Trophoblast cell (in vitro differentiated cells and primary cell): ENCODE measurements around the gene SPDYC.
"Not testable (repeated sequence)": the region's sequence is repeated elsewhere in the genome, so short reads cannot be mapped to it uniquely, and the experiment has no call there.

ENCODE experiments used
- DNase-seq, 2 donors: peaks; one replicate each; pipeline ENCODE4 v3.0.0-alpha.2; 2016
- H2AFZ ChIP-seq: 2 replicates; pipeline ENCODE4 v1.6.1; 2013; ENCODE audit warnings: low read length, moderate library complexity, mild to moderate bottlenecking; ENCODE audit not compliant: insufficient read depth, poor library complexity
- H2AK5ac ChIP-seq: 2 replicates; pipeline ENCODE4 v1.6.1; 2013; ENCODE audit warnings: mild to moderate bottlenecking, low read length
- H2BK120ac ChIP-seq: 2 replicates; pipeline ENCODE4 v1.6.1; 2013; ENCODE audit warnings: low read length, mild to moderate bottlenecking, moderate library complexity; ENCODE audit not compliant: insufficient read depth, poor library complexity
- H2BK12ac ChIP-seq: 2 replicates; pipeline ENCODE4 v1.6.1; 2013; ENCODE audit warnings: mild to moderate bottlenecking, low read length, moderate library complexity
- H2BK5ac ChIP-seq: 2 replicates; pipeline ENCODE4 v1.6.1; 2013; ENCODE audit warnings: low read length, low read depth, moderate library complexity, mild to moderate bottlenecking; ENCODE audit not compliant: poor library complexity
- H3K14ac ChIP-seq: 2 replicates; pipeline ENCODE4 v1.6.1; 2013; ENCODE audit warnings: mild to moderate bottlenecking, low read length
- H3K18ac ChIP-seq: 2 replicates; pipeline ENCODE4 v1.6.1; 2013; ENCODE audit warnings: mild to moderate bottlenecking, low read length
- H3K23ac ChIP-seq: 2 replicates; pipeline ENCODE4 v1.6.1; 2013; ENCODE audit warnings: low read length
- H3K27ac ChIP-seq: 2 replicates; pipeline ENCODE4 v1.5.1; 2013; ENCODE audit warnings: low read depth, mild to moderate bottlenecking, inconsistent platforms, low read length, moderate library complexity
- H3K27me3 ChIP-seq: 2 replicates; pipeline ENCODE4 v1.6.1; 2013; ENCODE audit warnings: inconsistent platforms, mild to moderate bottlenecking, low read length, moderate library complexity; ENCODE audit not compliant: insufficient read depth
- H3K36me3 ChIP-seq, 2 experiments: 1 replicate in 1 of 2; 2 replicates in 1 of 2; pipeline ENCODE4 v1.6.1; 2013; ENCODE audit warnings: low read length in 2 of 2, mild to moderate bottlenecking in 2 of 2, moderate library complexity in 1 of 2; ENCODE audit not compliant: insufficient read depth in 2 of 2, control insufficient read depth in 1 of 2
- H3K4ac ChIP-seq: 2 replicates; pipeline ENCODE4 v1.6.1; 2013; ENCODE audit warnings: low read depth, mild to moderate bottlenecking, low read length, moderate library complexity
- H3K4me1 ChIP-seq, 2 experiments: 1 replicate in 1 of 2; 2 replicates in 1 of 2; pipeline ENCODE4 v1.6.1; 2013; ENCODE audit warnings: low read length in 2 of 2, mild to moderate bottlenecking in 2 of 2, moderate library complexity in 1 of 2; ENCODE audit not compliant: insufficient read depth in 2 of 2, control insufficient read depth in 1 of 2
- H3K4me2 ChIP-seq: 2 replicates; pipeline ENCODE4 v1.6.1; 2013; ENCODE audit warnings: inconsistent platforms, mild to moderate bottlenecking, low read length, moderate library complexity
- H3K4me3 ChIP-seq: 2 replicates; pipeline ENCODE4 v1.5.1; 2013; ENCODE audit warnings: mild to moderate bottlenecking, low read depth, low read length, inconsistent platforms
- H3K79me1 ChIP-seq: one replicate; pipeline ENCODE4 v1.6.1; 2013; ENCODE audit warnings: low read length
- H3K79me2 ChIP-seq: 2 replicates; pipeline ENCODE4 v1.6.1; 2013; ENCODE audit warnings: low read length, mild to moderate bottlenecking; ENCODE audit not compliant: control insufficient read depth, insufficient read depth, poor library complexity
- H3K9ac ChIP-seq: 2 replicates; pipeline ENCODE4 v1.6.1; 2013; ENCODE audit warnings: mild to moderate bottlenecking, low read length
- H3K9me3 ChIP-seq: 2 replicates; pipeline ENCODE4 v1.6.1; 2013; ENCODE audit warnings: low read depth, mild to moderate bottlenecking, control low read depth, inconsistent platforms, low read length; ENCODE audit not compliant: insufficient read depth
- H4K12ac ChIP-seq: 2 replicates; pipeline ENCODE4 v1.6.1; 2013; ENCODE audit warnings: low read depth, mild to moderate bottlenecking, low read length, moderate library complexity
- H4K8ac ChIP-seq: 2 replicates; pipeline ENCODE4 v1.6.1; 2013; ENCODE audit warnings: low read depth, mild to moderate bottlenecking, low read length, moderate library complexity
- H4K91ac ChIP-seq: one replicate; pipeline ENCODE4 v1.6.1; 2013; ENCODE audit warnings: low read depth, mild to moderate bottlenecking, low read length, moderate library complexity
- WGBS: extraction: QIAGEN DNeasy Blood & Tissue Kit; methylation state at CpG from one replicate; pipeline ENCODE4 v1.1.7; 2013; ENCODE audit warnings: missing lambda C conversion rate; ENCODE audit not compliant: insufficient read length, insufficient coverage; ENCODE audit errors: extremely low coverage; 5-methylcytosine and 5-hydroxymethylcytosine counted together

The SPDYC gene

DNA sequence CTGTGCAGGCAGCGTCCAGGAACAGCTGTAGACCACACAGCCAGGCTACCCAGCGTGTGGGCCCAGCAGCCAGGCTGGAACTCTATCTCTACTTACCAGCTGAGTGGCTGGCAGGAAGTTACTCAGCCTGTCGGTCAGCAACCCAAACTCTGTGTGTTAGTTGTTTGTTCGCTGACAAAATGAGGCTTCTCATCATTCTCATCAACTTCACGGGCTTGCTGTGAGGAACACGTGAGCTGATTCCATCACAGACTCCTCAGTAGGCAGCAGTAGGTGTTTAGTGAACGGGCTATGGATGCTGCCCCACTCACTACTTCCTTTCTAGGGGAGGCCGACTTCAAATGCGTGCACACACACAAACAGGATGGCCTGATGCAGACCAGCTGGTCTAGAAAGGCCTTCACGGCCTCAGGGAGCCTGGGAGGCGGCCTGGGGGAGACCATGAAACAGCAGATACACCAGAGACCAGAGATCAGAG is 830 bp upstream of the SPDYC start:
- no peak for DNase-seq
- H3K14ac ChIP-seq: peak overlapping the region; percentile 18
- peak overlapping the region; percentile 64 for H4K8ac ChIP-seq
- peak overlapping the region; percentile 10 for H2BK120ac ChIP-seq
- no peak overlapping the region for H3K4me3 ChIP-seq
- peaks cover 9% of the 10 kb centered on the region in 2 experiments for H3K4me1 ChIP-seq
- peak overlapping the region; percentile 14 for H4K12ac ChIP-seq
- H3K79me1 ChIP-seq: peaks cover 7% of the 10 kb centered on the region
- no peaks in the 10 kb centered on the region for H3K36me3 ChIP-seq
- no CpG with 5 or more reads among the region's 11 CpGs for WGBS
- no peaks in the 10 kb centered on the region for H3K27me3 ChIP-seq
- no peak overlapping the region for H2AK5ac ChIP-seq
- H3K79me2 ChIP-seq: no peaks in the 10 kb centered on the region
- peak overlapping the region; percentile 23 for H4K91ac ChIP-seq
- no peak overlapping the region for H2BK5ac ChIP-seq
- peak overlapping the region; percentile 5 for H2BK12ac ChIP-seq
- no peak overlapping the region for H3K23ac ChIP-seq
- no peak overlapping the region for H3K4me2 ChIP-seq
- H3K27ac ChIP-seq: peak overlapping the region; percentile 24
- H3K9ac ChIP-seq: no peak overlapping the region
- peaks cover 2% of the 10 kb centered on the region for H3K9me3 ChIP-seq
- H3K4ac ChIP-seq: no peak overlapping the region
- H3K18ac ChIP-seq: no peak overlapping the region
- peak overlapping the region; percentile 69 for H2AFZ ChIP-seq

DNA sequence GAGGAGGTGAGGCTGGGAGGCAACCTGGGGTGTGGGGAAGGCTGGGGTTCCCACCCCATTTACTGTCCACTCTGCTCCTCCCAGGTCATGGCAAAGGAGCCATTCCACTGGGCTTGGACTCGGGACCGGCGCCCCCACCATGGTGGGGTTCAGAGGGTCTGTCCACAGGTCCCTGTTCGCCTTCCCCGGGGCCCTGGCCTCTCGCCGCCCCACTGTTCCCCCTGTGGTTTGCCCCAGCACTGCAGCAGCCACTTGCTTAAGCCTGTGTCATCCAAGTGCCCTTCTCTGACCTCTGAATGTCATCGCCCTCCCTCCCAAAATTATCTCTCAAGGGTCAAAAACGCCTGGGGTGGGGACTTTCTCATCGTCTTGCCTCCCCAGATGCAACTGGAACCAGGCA is 2.6 kb downstream of the SPDYC start:
- no peak overlapping the region for H3K18ac ChIP-seq
- H4K12ac ChIP-seq: no peak overlapping the region
- no peak overlapping the region for H2AK5ac ChIP-seq
- H3K4ac ChIP-seq: no peak overlapping the region
- H3K4me3 ChIP-seq: no peak overlapping the region
- WGBS: no CpG with 5 or more reads among the region's 10 CpGs
- H3K79me1 ChIP-seq: peaks cover 9% of the 10 kb centered on the region
- H3K4me1 ChIP-seq: peaks cover 9 to 15% of the 10 kb centered on the region in 2 experiments
- no peak overlapping the region for H4K8ac ChIP-seq
- no peak overlapping the region for H3K4me2 ChIP-seq
- peak overlapping the region; percentile 8 for H2BK120ac ChIP-seq
- H3K27ac ChIP-seq: no peak overlapping the region
- H3K14ac ChIP-seq: no peak overlapping the region
- H3K9ac ChIP-seq: no peak overlapping the region
- H4K91ac ChIP-seq: peak overlapping the region; percentile 21
- peaks cover 2% of the 10 kb centered on the region for H3K9me3 ChIP-seq
- no peak overlapping the region for H2AFZ ChIP-seq
- H2BK5ac ChIP-seq: no peak overlapping the region
- H3K23ac ChIP-seq: no peak overlapping the region
- H3K27me3 ChIP-seq: no peaks in the 10 kb centered on the region
- no peak for DNase-seq
- no peak overlapping the region for H2BK12ac ChIP-seq
- H3K79me2 ChIP-seq: no peaks in the 10 kb centered on the region
- H3K36me3 ChIP-seq: no peaks in the 10 kb centered on the region

DNA sequence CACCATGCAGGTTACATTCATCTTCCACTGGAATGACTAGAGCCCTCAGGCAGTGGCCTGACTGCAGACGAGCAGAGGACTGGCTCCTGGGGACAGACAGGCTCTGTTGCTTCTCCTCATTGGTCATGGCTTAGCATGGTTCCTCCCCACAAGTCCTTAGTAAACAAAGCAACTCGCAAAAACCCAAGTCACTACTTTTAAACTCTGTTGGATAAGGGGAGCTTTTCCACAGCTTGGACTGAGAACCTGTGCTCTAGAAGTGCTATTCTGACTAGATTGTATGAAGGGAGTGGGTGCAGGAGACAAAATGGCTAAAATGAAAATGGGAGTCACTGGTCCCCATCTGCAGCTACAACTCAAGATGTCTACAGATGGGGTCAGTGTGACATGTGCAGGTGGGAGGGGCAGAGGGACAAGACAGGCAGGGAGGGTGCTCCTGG is 4.6 kb downstream of the SPDYC start:
- not testable (repeated sequence) for H3K27me3 ChIP-seq, H3K4me2 ChIP-seq, H3K4me3 ChIP-seq, H4K12ac ChIP-seq, H3K9me3 ChIP-seq, H3K23ac ChIP-seq, H2AK5ac ChIP-seq, H3K79me2 ChIP-seq, H3K14ac ChIP-seq, H3K9ac ChIP-seq, H3K79me1 ChIP-seq, H3K36me3 ChIP-seq, H3K18ac ChIP-seq, H2BK5ac ChIP-seq, H2AFZ ChIP-seq, H3K4ac ChIP-seq, H2BK120ac ChIP-seq, H3K4me1 ChIP-seq, H2BK12ac ChIP-seq
- DNase-seq: peak; percentile 71 to 76
- WGBS: no CpG with 5 or more reads among the region's 2 CpGs
- peak overlapping the region; percentile 4 for H4K8ac ChIP-seq
- H3K27ac ChIP-seq: peak overlapping the region; percentile 8
- H4K91ac ChIP-seq: peak overlapping the region; percentile 32

DNA sequence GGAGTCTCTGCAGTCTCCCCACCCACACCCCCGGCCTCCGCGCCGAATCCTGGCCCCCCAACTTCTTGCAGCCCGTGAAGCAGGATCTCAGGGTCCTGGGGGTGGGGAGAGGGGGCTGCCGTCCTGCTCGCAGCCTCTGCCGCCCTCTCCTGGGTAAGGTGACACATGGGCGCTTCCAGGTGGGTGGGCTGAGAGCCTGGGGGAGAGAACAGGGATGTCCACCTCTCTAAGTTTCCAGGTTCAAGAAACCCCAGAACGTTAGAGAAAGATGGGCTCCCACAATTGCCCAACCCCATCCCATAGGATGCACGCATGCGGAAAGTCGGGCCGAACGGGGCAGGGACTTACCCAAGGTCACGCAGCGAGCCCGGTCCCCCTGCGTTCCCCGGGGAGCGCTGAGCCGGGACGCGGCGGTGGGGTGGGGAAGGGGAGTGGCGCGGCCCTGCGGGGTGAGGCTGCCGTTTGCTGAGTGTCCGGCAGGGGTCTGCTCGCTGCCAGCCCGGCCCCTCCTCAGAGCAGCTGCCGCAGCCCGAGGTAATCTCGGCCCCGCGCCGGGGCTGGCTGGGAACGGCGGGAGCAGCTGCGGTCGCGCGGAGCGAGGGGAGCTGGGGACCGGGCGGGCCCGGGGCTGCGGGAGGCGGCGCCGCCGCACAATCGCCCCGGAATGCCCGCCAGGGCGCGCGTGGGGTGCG is 11.0 kb downstream of the SPDYC start:
- Histone ChIP-seq H3K4me3 (peak overlapping the region; percentile 85), H2BK5ac (peak overlapping the region; percentile 83), H3K27ac (peak overlapping the region; percentile 74), H2BK12ac (no peak overlapping the region), H3K4me2 (peak overlapping the region; percentile 80), H3K9ac (peak overlapping the region; percentile 55), H3K36me3 (peaks cover 17% of the 10 kb centered on the region in 2 experiments), H3K18ac (peak overlapping the region; percentile 82), H4K91ac (peak overlapping the region; percentile 93), H2BK120ac (peak overlapping the region; percentile 76), H3K79me1 (peaks cover 20% of the 10 kb centered on the region), H3K4me1 (peaks cover 13 to 24% of the 10 kb centered on the region in 2 experiments), H3K79me2 (peaks cover 19% of the 10 kb centered on the region), H3K27me3 (no peaks in the 10 kb centered on the region), H3K14ac (peak overlapping the region; percentile 52), H4K8ac (peak overlapping the region; percentile 70), H3K4ac (peak overlapping the region; percentile 49), H2AK5ac (no peak overlapping the region), H2AFZ (peak overlapping the region; percentile 61), H4K12ac (peak overlapping the region; percentile 89), H3K23ac (no peak overlapping the region), H3K9me3 (no peaks in the 10 kb centered on the region)
- WGBS: no CpG with 5 or more reads among the region's 60 CpGs
- peak; percentile 54 to 63 for DNase-seq
